HG03469 (cell line): ENCODE measurements around the gene PLS1.
"Not testable (repeated sequence)": the region's sequence is repeated elsewhere in the genome, so short reads cannot be mapped to it uniquely, and the experiment has no call there.

Experiments used
- ATAC-seq: cut with Tn5 transposase; IDR thresholded peaks from one replicate; pipeline ENCODE4 v1.9.1; 2021; ENCODE audit warnings: mild to moderate bottlenecking, moderate library complexity, moderate number of reproducible peaks; ENCODE audit not compliant: unreplicated experiment

PLS1 gene

GRCh38 chr3:142752605-142753004 lies 156.4 kb downstream of the PLS1 start:
- not testable (repeated sequence) for ATAC-seq

- ATAC-seq: no peak
These were observed 158.3 kb downstream of the PLS1 start for GRCh38 chr3:142754494-142754893.
